GM12865 (cell line): ENCODE measurements around the gene SLC22A24.
"Not testable (repeated sequence)": the region's sequence is repeated elsewhere in the genome, so short reads cannot be mapped to it uniquely, and the experiment has no call there.

ENCODE experiments used
- DNase-seq: peaks from one replicate; pipeline ENCODE4 v3.0.0; 2010; ENCODE audit warnings: low read depth
- H3K4me3 ChIP-seq: 2 replicates; pipeline ENCODE4 v1.5.1; 2011; ENCODE audit warnings: mild to moderate bottlenecking, low read depth, low read length, control low read depth
- TF ChIP-seq, protein P1 (sequence below): IDR thresholded peaks from 2 replicates; pipeline ENCODE4 v1.5.1; 2011; ENCODE audit warnings: low read length, control low read depth, low read depth, inconsistent platforms; ENCODE audit not compliant: insufficient read depth; ENCODE audit errors: missing control alignments

Gene SLC22A24

GRCh38 chr11:63142459-63142858 lies 1.6 kb downstream of the SLC22A24 start:
- TF ChIP-seq, protein P1, sequence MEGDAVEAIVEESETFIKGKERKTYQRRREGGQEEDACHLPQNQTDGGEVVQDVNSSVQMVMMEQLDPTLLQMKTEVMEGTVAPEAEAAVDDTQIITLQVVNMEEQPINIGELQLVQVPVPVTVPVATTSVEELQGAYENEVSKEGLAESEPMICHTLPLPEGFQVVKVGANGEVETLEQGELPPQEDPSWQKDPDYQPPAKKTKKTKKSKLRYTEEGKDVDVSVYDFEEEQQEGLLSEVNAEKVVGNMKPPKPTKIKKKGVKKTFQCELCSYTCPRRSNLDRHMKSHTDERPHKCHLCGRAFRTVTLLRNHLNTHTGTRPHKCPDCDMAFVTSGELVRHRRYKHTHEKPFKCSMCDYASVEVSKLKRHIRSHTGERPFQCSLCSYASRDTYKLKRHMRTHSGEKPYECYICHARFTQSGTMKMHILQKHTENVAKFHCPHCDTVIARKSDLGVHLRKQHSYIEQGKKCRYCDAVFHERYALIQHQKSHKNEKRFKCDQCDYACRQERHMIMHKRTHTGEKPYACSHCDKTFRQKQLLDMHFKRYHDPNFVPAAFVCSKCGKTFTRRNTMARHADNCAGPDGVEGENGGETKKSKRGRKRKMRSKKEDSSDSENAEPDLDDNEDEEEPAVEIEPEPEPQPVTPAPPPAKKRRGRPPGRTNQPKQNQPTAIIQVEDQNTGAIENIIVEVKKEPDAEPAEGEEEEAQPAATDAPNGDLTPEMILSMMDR: no peak
- DNase-seq: no peak
- H3K4me3 ChIP-seq: no peak overlapping the region

GRCh38 chr11:63132985-63133775 lies 10.8 kb downstream of the SLC22A24 start:
- DNase-seq: no peak
- TF ChIP-seq, protein P1: no peak
- H3K4me3 ChIP-seq: no peak overlapping the region

DNA sequence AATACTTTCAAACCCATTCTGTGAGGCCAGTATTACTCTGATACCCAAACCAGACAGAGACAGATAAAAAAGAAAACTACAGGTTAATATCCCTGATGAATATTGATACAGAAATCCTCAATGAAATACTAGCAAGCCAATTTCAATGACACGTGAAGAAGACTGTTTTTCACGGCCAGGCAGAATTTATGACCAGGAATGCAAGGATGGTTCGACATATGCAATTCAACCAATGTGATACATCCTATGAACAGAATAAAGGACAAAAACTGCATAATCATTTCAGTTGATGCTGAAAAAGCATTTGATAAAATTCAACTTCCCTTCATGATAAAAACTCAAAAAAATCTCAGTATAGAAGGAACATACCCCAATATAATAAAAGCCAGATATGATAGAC lies 44.5 kb downstream of the SLC22A24 start:
- TF ChIP-seq, protein P1: no peak
- no peak for DNase-seq
- H3K4me3 ChIP-seq: no peak overlapping the region

GRCh38 chr11:63080682-63081081 lies 63.3 kb downstream of the SLC22A24 start:
- H3K4me3 ChIP-seq: no peak overlapping the region
- TF ChIP-seq, protein P1: no peak
- no peak for DNase-seq

- H3K4me3 ChIP-seq, DNase-seq: not testable (repeated sequence)
These were observed 97.8 kb downstream of the SLC22A24 start for GRCh38 chr11:63046203-63046602.

DNA sequence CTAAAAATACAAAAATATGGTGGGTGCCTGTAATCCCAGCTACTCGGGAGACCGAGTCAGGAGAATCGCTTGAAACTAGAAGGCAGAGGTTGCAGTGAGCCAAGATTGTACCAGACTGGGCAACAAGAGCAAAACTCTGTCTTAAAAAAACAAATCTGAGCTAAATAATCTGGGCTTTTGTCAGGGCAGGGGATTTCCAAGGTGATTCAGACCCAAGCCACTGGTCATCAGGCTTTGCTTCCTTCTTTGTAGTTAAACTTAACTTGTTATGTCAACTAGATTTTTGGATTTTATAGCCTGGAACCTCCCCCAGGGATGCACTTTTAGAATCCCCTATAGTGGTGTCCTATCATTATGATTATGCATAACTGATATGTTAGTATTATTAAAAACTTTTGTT lies 101.4 kb downstream of the SLC22A24 start:
- TF ChIP-seq, protein P1: no peak
- H3K4me3 ChIP-seq: no peak overlapping the region
- peak; percentile 18 for DNase-seq

DNA sequence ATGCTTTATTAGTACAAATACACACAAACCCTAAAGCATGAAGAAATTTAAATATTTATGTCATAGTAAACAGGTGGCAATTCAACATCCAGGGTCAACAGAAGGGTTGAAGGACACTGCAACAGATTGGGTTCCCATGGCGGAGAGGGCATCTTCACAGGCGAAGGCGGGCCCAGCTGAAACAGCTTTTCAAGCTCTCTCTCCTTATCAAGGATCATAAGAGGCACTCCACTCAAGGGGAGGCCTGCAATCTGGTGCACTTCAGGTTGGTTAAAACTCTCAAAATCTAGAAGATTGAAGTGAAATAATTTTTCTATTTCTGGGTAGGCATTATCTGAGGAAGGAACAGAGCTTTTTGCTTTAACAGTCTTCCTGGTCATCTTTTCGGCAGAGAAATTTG lies 111.6 kb downstream of the SLC22A24 start:
- TF ChIP-seq, protein P1: no peak
- DNase-seq: no peak
- no peak overlapping the region for H3K4me3 ChIP-seq
